OCI-LY3 (cell line): ENCODE results near the gene DUSP10.

Source experiments
- H2AFZ ChIP-seq: fragments of 200-600, 300-600 bp; shearing (Covaris generic); 2 replicates; pipeline ENCODE4 v1.6.0; 2014; ENCODE audit warnings: antibody characterized with exemption, low read depth, low read length
- H3K27ac ChIP-seq: fragments of 200-600, 300-600 bp; sonication (generic); 2 replicates; pipeline ENCODE4 v1.5.1; 2014; ENCODE audit warnings: mild to moderate bottlenecking, low read length, moderate library complexity, mixed read lengths
- H3K27me3 ChIP-seq: fragments of 200-600, 300-600 bp; sonication (generic); 2 replicates; pipeline ENCODE4 v1.6.1; 2014; ENCODE audit warnings: low read depth, low read length, mixed read lengths
- H3K36me3 ChIP-seq: fragments of 200-600, 300-600 bp; sonication (generic); replicated peaks from 2 replicates; pipeline ENCODE3; 2014; ENCODE audit warnings: low read depth, low read length, mixed read lengths
- H3K4me1 ChIP-seq: fragments of 300-600, 200-600 bp; sonication (generic); 2 replicates; pipeline ENCODE4 v1.6.1; 2014; ENCODE audit warnings: low read length, mixed read lengths
- H3K4me2 ChIP-seq: fragments of 200-600, 300-600 bp; sonication (generic); 2 replicates; pipeline ENCODE4 v1.6.1; 2014; ENCODE audit warnings: low read length, mixed read lengths
- H3K4me3 ChIP-seq: fragments of 300-600, 200-600 bp; sonication (generic); 2 replicates; pipeline ENCODE4 v1.5.1; 2014; ENCODE audit warnings: antibody characterized with exemption, mild to moderate bottlenecking, low read length, moderate library complexity
- H3K79me2 ChIP-seq: fragments of 300-600, 200-600 bp; shearing (Covaris generic); 2 replicates; pipeline ENCODE4 v1.6.1; 2014; ENCODE audit warnings: mild to moderate bottlenecking, low read length, mixed read lengths
- H3K9ac ChIP-seq: fragments of 300-600, 200-600 bp; shearing (Covaris generic); 2 replicates; pipeline ENCODE4 v1.6.0; 2014; ENCODE audit warnings: mild to moderate bottlenecking, low read length, moderate library complexity
- H3K9me3 ChIP-seq: fragments of 200-600, 300-600 bp; shearing (Covaris generic); 2 replicates; pipeline ENCODE4 v1.6.1; 2014; ENCODE audit warnings: low read length, mixed read lengths; ENCODE audit not compliant: insufficient read depth
- H4K20me1 ChIP-seq: fragments of 200-600, 300-600 bp; sonication (generic); 2 replicates; pipeline ENCODE4 v1.6.1; 2016; ENCODE audit warnings: low read length, mixed read lengths; ENCODE audit not compliant: insufficient read depth
- CTCF ChIP-seq: fragments of 200-600, 300-600 bp; sonication (generic); IDR thresholded peaks from 2 replicates; pipeline ENCODE4 v1.5.1; 2014; ENCODE audit warnings: antibody characterized with exemption, low read length, low read depth
- EZH2phosphoT487 ChIP-seq: fragments of 200-600 bp; shearing (Covaris generic); IDR thresholded peaks from 2 replicates; pipeline ENCODE4 v1.6.1; 2018; ENCODE audit warnings: antibody characterized with exemption, mixed run types, low read depth

DUSP10 gene

GRCh38 chr1:221708987-221709386 lies 32.9 kb downstream of the DUSP10 start:
- peak overlapping the region; percentile 48; the same call in 1 of the 2 replicates for H3K27ac ChIP-seq
- H3K4me2 ChIP-seq, result peak overlapping the region; percentile 64
- TF ChIP-seq CTCF, result no peak
- TF ChIP-seq EZH2phosphoT487, result no peak
- H3K27me3 ChIP-seq, result no peaks in the 10 kb centered on the region
- H3K36me3 ChIP-seq, result peaks cover 31% of the 10 kb centered on the region
- H3K79me2 ChIP-seq, result peaks cover 64% of the 10 kb centered on the region
- H2AFZ ChIP-seq, result no peak overlapping the region
- no peaks in the 10 kb centered on the region for H3K9me3 ChIP-seq
- no peak overlapping the region for H3K4me3 ChIP-seq
- H4K20me1 ChIP-seq, result no peaks in the 10 kb centered on the region
- H3K4me1 ChIP-seq, result peaks cover 55% of the 10 kb centered on the region
- no peak overlapping the region for H3K9ac ChIP-seq

GRCh38 chr1:221708076-221708571 lies 33.8 kb downstream of the DUSP10 start:
- peak overlapping the region; percentile 48 for H3K27ac ChIP-seq
- peaks cover 55% of the 10 kb centered on the region for H3K79me2 ChIP-seq
- TF ChIP-seq EZH2phosphoT487, result no peak
- no peak for TF ChIP-seq CTCF
- H3K9ac ChIP-seq, result peak overlapping the region; percentile 20; the same call in 1 of the 2 replicates
- H3K4me3 ChIP-seq, result peak overlapping the region; percentile 15
- H2AFZ ChIP-seq, result no peak overlapping the region
- H3K27me3 ChIP-seq, result no peaks in the 10 kb centered on the region
- H3K4me1 ChIP-seq, result peaks cover 47% of the 10 kb centered on the region
- H3K4me2 ChIP-seq, result peak overlapping the region; percentile 64
- no peaks in the 10 kb centered on the region for H4K20me1 ChIP-seq
- no peaks in the 10 kb centered on the region for H3K9me3 ChIP-seq
- H3K36me3 ChIP-seq, result peaks cover 39% of the 10 kb centered on the region

- H3K4me3 ChIP-seq, result no peak overlapping the region
- H3K36me3 ChIP-seq, result peaks cover 48% of the 10 kb centered on the region
- H3K4me1 ChIP-seq, result peaks cover 36% of the 10 kb centered on the region
- H2AFZ ChIP-seq, result no peak overlapping the region
- H3K9me3 ChIP-seq, result no peaks in the 10 kb centered on the region
- no peaks in the 10 kb centered on the region for H3K27me3 ChIP-seq
- no peaks in the 10 kb centered on the region for H4K20me1 ChIP-seq
- peaks cover 49% of the 10 kb centered on the region for H3K79me2 ChIP-seq
- H3K4me2 ChIP-seq, result no peak overlapping the region
- TF ChIP-seq EZH2phosphoT487, result no peak
- TF ChIP-seq CTCF, result no peak
- H3K9ac ChIP-seq, result no peak overlapping the region
- no peak overlapping the region for H3K27ac ChIP-seq
These were observed 34.9 kb downstream of the DUSP10 start for GRCh38 chr1:221706876-221707582.

GRCh38 chr1:221706191-221706590 lies 35.7 kb downstream of the DUSP10 start:
- Histone ChIP-seq H3K4me3 (no peak overlapping the region), H3K36me3 (peaks cover 49% of the 10 kb centered on the region), H3K4me2 (no peak overlapping the region), H4K20me1 (no peaks in the 10 kb centered on the region), H3K27me3 (no peaks in the 10 kb centered on the region), H3K79me2 (peaks cover 40% of the 10 kb centered on the region), H3K4me1 (peaks cover 28% of the 10 kb centered on the region), H2AFZ (no peak overlapping the region), H3K9ac (no peak overlapping the region), H3K9me3 (no peaks in the 10 kb centered on the region), H3K27ac (no peak overlapping the region)
- TF ChIP-seq EZH2phosphoT487 (no peak), CTCF (no peak)
